ENCODE data around the gene TREML4.

DNA sequence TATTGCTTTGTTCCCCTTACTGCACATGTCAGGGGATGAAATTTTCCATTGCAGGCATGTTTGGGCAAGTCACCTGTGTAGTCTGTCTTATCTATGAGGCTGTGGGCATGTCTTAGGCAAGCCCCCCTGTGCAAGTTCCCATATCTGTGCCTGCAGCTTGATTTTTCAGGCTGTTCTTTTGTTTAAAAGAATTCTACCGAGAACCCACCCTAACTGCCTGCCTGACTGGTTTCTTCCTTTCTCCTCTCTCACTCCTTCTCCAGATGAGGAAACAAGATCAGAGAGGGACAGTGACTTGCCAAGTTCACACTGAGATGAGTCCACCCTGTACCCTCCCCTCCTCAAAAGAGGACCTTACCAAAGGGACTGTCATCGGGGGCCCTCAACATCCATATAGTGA is 38.2 kb upstream of the TREML4 start:
- no peak for TF ChIP-seq SIN3A (IDR thresholded peaks at IDR 0.05; ENCODE audit: borderline replicate concordance, insufficient read depth, low read length)
- TF ChIP-seq POLR2AphosphoS5 (IDR thresholded peaks at IDR 0.05; ENCODE audit: low read depth, low read length) = no peak
- TF ChIP-seq REST (IDR thresholded peaks at IDR 0.05; ENCODE audit: insufficient read depth in 1 of 2, low read depth in 2 of 2, low read length in 2 of 2) = no peak
